HG03432 (cell line): ENCODE results near the gene CFAP92.

Experiments used
- ATAC-seq: cut with Tn5 transposase; IDR thresholded peaks from one replicate; pipeline ENCODE4 v1.9.1; 2021; ENCODE audit warnings: mild to moderate bottlenecking, moderate library complexity; ENCODE audit not compliant: unreplicated experiment

Gene CFAP92

GRCh38 chr3:128992926-128993460 lies 883 bp downstream of the CFAP92 start:
- no peak for ATAC-seq

- no peak for ATAC-seq
Observed at GRCh38 chr3:128991355-128991895, 2.5 kb downstream of the CFAP92 start.

DNA sequence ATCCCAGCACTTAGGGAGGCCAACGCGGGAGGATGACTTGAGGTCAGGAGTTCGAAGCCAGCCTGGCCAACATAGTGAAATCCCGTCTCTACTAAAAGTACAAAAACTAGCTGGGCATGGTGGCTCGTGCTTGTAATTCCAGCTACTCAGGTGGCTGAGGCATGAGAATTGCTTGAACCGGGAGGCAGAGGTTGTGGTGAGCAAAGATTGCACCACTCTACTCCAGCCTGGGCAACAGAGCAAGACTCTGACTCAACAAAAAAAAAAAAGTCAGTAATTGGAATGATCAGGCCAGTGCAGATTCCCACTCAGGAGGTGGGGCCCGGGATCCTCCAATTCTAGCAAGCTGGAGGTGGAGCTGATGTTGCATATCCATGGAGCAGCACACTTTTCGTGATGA lies 5.6 kb downstream of the CFAP92 start:
- ATAC-seq = no peak

- no peak for ATAC-seq
Observed at GRCh38 chr3:128987302-128988100, 6.4 kb downstream of the CFAP92 start.

- no peak for ATAC-seq
Observed at GRCh38 chr3:128984596-128984995, 9.3 kb downstream of the CFAP92 start.

DNA sequence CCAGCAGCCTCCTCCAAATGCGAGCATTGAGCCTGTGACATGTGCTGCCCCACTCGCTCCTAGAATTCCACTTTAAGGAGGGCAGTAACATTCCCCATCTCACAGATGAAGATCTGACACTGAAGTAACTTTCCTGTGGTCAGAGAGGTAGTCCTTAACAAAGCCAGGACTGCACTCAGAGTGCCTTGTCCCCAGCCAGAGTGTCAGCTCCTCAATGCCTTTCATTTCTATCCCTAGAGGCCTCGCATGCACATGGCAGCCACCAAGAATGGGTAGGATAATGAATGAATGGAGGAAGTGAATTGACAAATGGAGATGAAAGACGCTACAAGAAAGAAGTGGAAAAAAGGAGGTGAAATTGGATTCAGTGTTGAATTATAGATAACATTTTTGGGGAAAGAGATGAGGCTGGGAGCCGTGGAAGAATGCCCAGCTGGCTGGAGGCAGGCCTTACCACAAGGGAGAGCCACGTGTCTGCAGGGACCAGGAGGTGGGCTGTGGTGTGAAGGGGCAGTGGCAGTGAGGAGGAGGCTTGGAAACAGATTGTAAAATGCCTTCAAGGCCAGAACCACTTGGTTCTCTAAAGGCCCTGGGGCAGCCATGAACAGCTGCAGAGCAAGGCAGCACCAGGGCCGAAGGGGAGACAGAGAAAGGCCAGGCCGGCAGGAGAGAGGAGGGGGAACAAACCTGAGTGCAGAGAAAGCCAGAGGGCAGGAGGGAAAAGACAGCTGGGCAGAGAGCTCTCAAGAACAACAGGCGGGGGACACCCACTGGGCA lies 10.4 kb downstream of the CFAP92 start:
- ATAC-seq = no peak

DNA sequence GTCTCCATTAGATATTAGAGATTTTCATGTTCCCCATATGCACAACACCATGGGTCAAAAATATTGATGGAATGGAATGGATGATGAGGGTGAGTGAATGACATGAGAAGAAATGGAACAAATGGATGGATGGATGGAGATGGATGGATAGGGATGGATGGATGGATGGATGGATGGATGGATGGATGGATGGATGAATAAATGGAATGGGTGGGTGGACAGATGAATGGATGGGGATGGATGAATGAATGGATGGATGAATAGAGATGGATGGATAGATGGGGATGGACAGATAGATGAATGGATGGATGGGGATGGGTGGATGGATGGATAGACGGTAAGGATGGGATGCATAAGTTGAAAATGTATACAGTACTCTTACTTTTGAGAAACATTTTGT lies 18.6 kb downstream of the CFAP92 start:
- no peak for ATAC-seq

DNA sequence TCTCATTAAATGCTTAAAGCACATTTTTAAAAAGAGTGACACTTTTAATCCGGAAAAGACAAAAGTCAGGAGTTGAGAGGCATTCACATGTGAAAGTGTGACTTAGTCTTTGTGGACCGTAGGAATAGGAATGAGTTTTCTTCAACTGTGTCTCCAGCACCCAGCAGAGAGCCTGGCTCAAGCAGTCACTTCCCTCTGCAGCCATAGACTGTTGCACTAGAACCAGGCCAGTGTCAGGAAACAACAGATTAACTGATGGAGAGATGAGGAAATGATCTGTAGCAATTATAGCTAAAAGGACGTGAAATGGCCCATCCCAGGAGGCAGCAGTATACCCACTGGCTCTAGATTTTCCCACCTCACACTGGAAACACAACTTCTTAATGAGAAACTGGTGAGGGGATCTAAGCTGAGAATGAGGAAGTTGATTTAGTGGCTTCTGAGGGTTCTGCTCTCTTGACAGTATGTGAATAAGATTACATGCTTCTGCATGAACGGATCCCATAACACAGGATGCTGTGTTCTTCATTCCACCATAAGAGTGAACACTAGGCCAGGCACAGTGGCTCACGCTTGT lies 19.8 kb downstream of the CFAP92 start:
- no peak for ATAC-seq

- ATAC-seq = no peak
Observed at GRCh38 chr3:128971421-128972100, 22.3 kb downstream of the CFAP92 start.

DNA sequence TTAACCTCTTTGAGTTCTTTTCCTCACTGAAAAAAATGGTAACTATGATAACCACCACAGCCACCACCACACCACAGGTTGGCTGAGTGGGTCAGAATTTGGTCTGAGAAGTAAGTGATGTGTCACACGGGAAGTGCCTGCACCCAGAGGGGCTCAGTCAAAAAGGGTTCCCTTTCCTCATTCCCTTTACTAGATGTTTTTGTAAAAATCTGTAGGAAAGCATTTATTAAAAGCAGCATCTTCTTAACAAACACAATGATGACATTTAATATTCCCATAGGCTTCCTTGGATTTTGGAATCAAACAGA lies 23.2 kb downstream of the CFAP92 start:
- no peak for ATAC-seq

GRCh38 chr3:128969993-128970739 lies 23.7 kb downstream of the CFAP92 start:
- ATAC-seq = no peak

DNA sequence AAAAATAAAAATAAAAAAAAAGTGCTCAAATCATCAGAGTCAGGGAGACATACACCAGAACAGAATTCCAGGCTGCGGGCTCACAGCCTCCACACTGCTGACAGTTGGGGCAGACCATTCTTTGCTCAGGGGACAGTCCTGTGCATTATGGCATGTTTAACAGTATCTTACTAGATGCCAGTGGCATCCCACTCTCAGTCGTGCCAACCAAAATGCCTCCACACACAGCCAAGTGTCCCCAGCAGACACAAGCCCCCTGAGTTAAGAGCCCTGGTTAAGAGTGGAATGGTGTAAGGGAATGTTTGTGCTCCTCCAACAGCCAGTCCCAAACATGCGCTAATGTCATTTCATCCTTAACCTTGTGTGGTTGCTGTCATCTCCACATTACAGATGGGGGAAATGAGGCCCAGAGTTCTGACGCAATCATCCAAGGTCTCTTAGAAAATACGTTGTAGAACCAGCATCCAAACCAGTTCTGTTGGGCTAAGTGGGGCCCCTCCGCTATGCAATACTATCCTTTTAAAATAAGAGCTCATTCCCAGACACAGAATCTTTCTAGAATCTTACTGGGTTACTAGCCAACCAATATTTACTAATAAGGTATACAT lies 26.0 kb downstream of the CFAP92 start:
- ATAC-seq = no peak

GRCh38 chr3:128965818-128966217 lies 28.1 kb downstream of the CFAP92 start:
- ATAC-seq = no peak

DNA sequence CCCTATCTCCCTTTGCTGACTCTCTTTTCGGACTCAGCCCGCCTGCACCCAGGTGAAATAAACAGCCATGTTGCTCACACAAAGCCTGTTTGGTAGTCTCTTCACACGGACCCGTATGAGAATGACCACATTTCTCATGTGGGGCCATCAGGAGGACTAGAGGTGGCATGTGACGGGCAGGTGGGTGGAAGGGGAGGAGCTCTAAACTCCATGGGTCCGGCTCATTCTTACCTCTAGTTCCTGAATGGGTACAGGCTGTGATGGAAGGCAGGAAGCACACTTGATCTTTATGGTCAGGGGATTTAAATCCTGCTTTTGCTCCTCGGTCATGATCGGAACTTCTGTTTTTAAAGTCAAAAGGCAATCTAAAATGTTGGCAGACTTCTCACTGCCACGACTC lies 28.6 kb downstream of the CFAP92 start:
- no peak for ATAC-seq

GRCh38 chr3:128956440-128956839 lies 37.4 kb downstream of the CFAP92 start:
- no peak for ATAC-seq

DNA sequence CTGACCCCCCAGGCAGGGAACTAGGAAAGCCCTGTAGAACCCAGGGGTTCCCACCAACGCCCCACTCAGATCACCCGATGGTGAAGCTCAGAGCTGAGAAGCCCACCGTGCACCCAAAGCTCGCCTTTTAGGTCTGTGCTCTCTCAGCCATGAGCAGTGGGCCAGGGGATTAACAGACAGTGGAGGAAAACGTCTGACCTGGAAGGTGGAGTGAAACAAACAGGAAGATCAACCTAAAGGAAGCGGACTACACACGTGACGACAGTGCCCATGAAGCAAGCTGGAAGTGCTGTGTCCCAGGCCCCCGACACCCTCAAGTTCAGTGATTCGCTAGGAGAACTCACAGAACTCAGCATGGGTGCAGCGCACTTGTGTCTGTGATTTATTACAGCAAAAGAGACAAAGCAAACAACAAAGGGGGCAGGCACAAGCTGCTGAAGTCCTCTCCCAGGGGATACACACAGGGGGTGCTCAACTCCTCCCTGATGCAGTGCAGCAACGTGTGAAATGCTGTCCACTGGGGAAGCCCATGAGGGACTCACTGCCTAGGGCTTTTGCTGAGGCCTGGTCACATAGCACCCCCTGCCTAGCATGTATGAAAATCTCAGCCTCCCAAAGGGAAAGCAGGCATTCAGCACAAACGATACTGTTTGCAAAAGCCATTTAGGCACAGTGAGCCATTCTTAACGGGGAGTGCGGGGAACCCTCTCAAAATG lies 43.5 kb downstream of the CFAP92 start:
- ATAC-seq = no peak

- no peak for ATAC-seq
Observed at GRCh38 chr3:128949158-128949557, 44.7 kb downstream of the CFAP92 start.

- no peak for ATAC-seq
Observed at GRCh38 chr3:128946411-128946810, 47.5 kb downstream of the CFAP92 start.

DNA sequence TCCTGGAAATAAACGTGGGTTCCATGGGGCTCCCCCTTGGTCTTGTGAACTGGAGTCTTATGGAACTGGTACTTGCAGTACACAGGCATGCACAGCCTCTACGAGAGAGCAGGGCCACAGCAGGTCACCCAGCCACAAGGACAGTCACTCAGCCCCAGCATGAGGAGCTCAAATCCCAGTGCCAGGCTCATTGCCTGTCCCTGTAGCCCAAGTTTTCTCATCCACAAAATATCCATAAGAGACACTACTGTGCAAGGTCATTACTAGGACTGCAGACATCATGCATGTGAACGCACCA lies 48.0 kb downstream of the CFAP92 start:
- ATAC-seq = no peak
